ENCODE measurements around the gene OR52H1.

OR52H1 gene

GRCh38 chr11:5534046-5534445 lies 14.3 kb downstream of the OR52H1 start:
- Histone ChIP-seq H3K4me1 (ENCODE audit: control insufficient read depth, insufficient read depth, low read length) (no peaks in the 10 kb centered on the region), H3K27ac (ENCODE audit: extremely low read depth, low read depth, low read length) (no peak overlapping the region), H3K4me3 (ENCODE audit: low read depth, low read length) (no peak overlapping the region), H3K9me3 (ENCODE audit: control insufficient read depth, insufficient read depth, low read depth, low read length) (no peaks in the 10 kb centered on the region), H3K36me3 (ENCODE audit: control insufficient read depth in 2 of 2, insufficient read depth in 1 of 2, low read length in 2 of 2) (no peaks in the 10 kb centered on the region)
- ChIA-PET POLR2A (no interaction called here), CTCF (interaction anchor here (0.7 kb wide), 1 partner anchor 29 kb away, joined by 3 read pairs; no protein-coding TSS in a partner anchor)
- TF ChIP-seq ZNF791 (tag by site-specific recombination; IDR thresholded peaks at IDR 0.05) (no peak), SETDB1 (IDR thresholded peaks at IDR 0.05; ENCODE audit: insufficient read length, low read length) (no peak), ZNF266 (tag by site-specific recombination; IDR thresholded peaks at IDR 0.05; ENCODE audit: low read depth) (no peak), ZNF37A (tag by site-specific recombination; IDR thresholded peaks at IDR 0.05) (no peak), GLIS1 (tag by site-specific recombination; IDR thresholded peaks at IDR 0.05) (no peak), ZNF311 (tag by site-specific recombination; IDR thresholded peaks at IDR 0.05; ENCODE audit: borderline replicate concordance) (no peak), ZBTB11 (tag by site-specific recombination; conservative IDR thresholded peaks at IDR 0.05; ENCODE audit: low read depth) (no peak), PRDM1 (tag by site-specific recombination; IDR thresholded peaks at IDR 0.05) (no peak), ZNF623 (tag by site-specific recombination; IDR thresholded peaks at IDR 0.05) (no peak), ZSCAN16 (tag by site-specific recombination; IDR thresholded peaks at IDR 0.05) (no peak), EGR2 (tag by site-specific recombination; IDR thresholded peaks at IDR 0.05; ENCODE audit: low read depth) (no peak), ZNF211 (tag by site-specific recombination; IDR thresholded peaks at IDR 0.05; ENCODE audit: low read depth) (no peak), ZNF292 (tag by site-specific recombination; IDR thresholded peaks at IDR 0.05; ENCODE audit: borderline replicate concordance, low read depth) (no peak)
- TF ChIP-seq, protein P1, sequence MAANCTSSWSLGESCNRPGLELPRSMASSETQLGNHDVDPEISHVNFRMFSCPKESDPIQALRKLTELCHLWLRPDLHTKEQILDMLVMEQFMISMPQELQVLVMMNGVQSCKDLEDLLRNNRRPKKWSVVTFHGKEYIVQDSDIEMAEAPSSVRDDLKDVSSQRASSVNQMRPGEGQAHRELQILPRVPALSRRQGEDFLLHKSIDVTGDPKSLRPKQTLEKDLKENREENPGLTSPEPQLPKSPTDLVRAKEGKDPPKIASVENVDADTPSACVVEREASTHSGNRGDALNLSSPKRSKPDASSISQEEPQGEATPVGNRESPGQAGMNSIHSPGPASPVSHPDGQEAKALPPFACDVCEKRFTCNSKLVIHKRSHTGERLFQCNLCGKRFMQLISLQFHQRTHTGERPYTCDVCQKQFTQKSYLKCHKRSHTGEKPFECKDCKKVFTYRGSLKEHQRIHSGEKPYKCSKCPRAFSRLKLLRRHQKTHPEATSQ (tag by site-specific recombination; IDR thresholded peaks at IDR 0.05): no peak

DNA sequence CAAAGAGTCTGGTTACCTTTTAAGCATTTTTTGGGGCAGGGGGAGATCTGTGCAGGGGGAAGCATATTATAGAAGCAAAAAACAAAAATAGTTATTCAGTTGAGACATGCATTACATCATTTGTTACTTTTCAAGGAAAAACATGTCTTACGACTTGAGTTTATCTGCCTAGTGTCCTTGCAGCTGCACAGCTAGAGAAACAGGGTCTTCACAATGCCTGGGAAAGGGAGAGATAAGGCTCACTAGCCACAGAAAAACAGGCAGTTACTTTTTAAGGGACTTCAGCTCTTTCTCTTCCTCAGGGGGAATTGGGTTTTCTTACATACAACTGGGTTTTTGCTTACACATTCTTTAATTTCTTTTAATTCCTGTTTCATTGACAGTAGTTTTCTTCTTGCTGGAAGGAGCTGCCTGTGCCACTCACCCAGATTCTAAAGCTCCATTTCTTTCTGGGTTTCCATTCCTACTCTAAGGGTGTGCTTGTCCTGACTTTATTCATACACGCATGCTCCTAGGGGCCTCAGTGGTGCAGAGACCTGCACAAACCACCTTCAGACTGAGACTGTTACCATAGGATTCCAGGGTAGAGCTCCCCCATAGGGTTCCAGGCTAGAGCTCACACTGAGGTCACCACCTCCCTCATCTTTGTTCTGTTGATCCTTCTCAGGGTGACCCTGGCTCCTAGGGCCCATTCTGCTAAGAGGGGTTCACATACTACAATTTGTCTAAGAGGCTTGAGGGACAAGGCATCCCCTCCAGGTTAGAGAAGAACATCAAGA lies 17.1 kb downstream of the OR52H1 start:
- ChIA-PET POLR2A (no interaction called here), CTCF (no interaction called here)
- Histone ChIP-seq H3K9me3 (ENCODE audit: control insufficient read depth, insufficient read depth, low read depth, low read length) (no peaks in the 10 kb centered on the region), H3K4me1 (ENCODE audit: control insufficient read depth, insufficient read depth, low read length) (no peaks in the 10 kb centered on the region), H3K4me3 (ENCODE audit: low read depth, low read length) (no peak overlapping the region), H3K27ac (ENCODE audit: extremely low read depth, low read depth, low read length) (no peak overlapping the region), H3K36me3 (ENCODE audit: control insufficient read depth in 2 of 2, insufficient read depth in 1 of 2, low read length in 2 of 2) (no peaks in the 10 kb centered on the region)
- TF ChIP-seq ZNF214 (tag by site-specific recombination; IDR thresholded peaks at IDR 0.05; ENCODE audit: borderline replicate concordance) (no peak), ZNF548 (tag by site-specific recombination; IDR thresholded peaks at IDR 0.05) (no peak), GLI2 (tag by site-specific recombination; IDR thresholded peaks at IDR 0.05; ENCODE audit: borderline replicate concordance, low read depth) (no peak), ZNF202 (tag by site-specific recombination; IDR thresholded peaks at IDR 0.05; ENCODE audit: borderline replicate concordance) (no peak)
- TF ChIP-seq, protein P2, sequence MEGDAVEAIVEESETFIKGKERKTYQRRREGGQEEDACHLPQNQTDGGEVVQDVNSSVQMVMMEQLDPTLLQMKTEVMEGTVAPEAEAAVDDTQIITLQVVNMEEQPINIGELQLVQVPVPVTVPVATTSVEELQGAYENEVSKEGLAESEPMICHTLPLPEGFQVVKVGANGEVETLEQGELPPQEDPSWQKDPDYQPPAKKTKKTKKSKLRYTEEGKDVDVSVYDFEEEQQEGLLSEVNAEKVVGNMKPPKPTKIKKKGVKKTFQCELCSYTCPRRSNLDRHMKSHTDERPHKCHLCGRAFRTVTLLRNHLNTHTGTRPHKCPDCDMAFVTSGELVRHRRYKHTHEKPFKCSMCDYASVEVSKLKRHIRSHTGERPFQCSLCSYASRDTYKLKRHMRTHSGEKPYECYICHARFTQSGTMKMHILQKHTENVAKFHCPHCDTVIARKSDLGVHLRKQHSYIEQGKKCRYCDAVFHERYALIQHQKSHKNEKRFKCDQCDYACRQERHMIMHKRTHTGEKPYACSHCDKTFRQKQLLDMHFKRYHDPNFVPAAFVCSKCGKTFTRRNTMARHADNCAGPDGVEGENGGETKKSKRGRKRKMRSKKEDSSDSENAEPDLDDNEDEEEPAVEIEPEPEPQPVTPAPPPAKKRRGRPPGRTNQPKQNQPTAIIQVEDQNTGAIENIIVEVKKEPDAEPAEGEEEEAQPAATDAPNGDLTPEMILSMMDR (tag by site-specific recombination; IDR thresholded peaks at IDR 0.05): no peak
- TF ChIP-seq, protein P3, sequence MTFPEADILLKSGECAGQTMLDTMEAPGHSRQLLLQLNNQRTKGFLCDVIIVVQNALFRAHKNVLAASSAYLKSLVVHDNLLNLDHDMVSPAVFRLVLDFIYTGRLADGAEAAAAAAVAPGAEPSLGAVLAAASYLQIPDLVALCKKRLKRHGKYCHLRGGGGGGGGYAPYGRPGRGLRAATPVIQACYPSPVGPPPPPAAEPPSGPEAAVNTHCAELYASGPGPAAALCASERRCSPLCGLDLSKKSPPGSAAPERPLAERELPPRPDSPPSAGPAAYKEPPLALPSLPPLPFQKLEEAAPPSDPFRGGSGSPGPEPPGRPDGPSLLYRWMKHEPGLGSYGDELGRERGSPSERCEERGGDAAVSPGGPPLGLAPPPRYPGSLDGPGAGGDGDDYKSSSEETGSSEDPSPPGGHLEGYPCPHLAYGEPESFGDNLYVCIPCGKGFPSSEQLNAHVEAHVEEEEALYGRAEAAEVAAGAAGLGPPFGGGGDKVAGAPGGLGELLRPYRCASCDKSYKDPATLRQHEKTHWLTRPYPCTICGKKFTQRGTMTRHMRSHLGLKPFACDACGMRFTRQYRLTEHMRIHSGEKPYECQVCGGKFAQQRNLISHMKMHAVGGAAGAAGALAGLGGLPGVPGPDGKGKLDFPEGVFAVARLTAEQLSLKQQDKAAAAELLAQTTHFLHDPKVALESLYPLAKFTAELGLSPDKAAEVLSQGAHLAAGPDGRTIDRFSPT (tag by site-specific recombination; IDR thresholded peaks at IDR 0.05): no peak
- TF ChIP-seq, protein P4, sequence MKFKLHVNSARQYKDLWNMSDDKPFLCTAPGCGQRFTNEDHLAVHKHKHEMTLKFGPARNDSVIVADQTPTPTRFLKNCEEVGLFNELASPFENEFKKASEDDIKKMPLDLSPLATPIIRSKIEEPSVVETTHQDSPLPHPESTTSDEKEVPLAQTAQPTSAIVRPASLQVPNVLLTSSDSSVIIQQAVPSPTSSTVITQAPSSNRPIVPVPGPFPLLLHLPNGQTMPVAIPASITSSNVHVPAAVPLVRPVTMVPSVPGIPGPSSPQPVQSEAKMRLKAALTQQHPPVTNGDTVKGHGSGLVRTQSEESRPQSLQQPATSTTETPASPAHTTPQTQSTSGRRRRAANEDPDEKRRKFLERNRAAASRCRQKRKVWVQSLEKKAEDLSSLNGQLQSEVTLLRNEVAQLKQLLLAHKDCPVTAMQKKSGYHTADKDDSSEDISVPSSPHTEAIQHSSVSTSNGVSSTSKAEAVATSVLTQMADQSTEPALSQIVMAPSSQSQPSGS (tag by site-specific recombination; IDR thresholded peaks at IDR 0.05; ENCODE audit: low read depth): no peak
- TF ChIP-seq, protein P5, sequence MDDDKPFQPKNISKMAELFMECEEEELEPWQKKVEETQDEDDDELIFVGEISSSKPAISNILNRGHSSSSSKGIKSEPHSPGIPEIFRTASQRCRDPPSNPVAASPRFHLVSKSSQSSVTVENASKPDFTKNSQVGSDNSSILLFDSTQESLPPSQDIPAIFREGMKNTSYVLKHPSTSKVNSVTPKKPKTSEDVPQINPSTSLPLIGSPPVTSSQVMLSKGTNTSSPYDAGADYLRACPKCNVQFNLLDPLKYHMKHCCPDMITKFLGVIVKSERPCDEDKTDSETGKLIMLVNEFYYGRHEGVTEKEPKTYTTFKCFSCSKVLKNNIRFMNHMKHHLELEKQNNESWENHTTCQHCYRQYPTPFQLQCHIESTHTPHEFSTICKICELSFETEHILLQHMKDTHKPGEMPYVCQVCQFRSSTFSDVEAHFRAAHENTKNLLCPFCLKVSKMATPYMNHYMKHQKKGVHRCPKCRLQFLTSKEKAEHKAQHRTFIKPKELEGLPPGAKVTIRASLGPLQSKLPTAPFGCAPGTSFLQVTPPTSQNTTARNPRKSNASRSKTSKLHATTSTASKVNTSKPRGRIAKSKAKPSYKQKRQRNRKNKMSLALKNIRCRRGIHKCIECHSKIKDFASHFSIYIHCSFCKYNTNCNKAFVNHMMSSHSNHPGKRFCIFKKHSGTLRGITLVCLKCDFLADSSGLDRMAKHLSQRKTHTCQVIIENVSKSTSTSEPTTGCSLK (tag by site-specific recombination; IDR thresholded peaks at IDR 0.05): no peak
